HUDEP-2 (cell line): ENCODE measurements around the gene ADAD2.
"Not testable (repeated sequence)": the region's sequence is repeated elsewhere in the genome, so short reads cannot be mapped to it uniquely, and the experiment has no call there.

Source experiments
- DNase-seq, 76 experiments: peaks; one replicate each; lab custom pipeline; 2025; ENCODE audit not compliant: unreplicated experiment in 76 of 76; lab: John Stamatoyannopoulos, UW

ADAD2 gene

DNA sequence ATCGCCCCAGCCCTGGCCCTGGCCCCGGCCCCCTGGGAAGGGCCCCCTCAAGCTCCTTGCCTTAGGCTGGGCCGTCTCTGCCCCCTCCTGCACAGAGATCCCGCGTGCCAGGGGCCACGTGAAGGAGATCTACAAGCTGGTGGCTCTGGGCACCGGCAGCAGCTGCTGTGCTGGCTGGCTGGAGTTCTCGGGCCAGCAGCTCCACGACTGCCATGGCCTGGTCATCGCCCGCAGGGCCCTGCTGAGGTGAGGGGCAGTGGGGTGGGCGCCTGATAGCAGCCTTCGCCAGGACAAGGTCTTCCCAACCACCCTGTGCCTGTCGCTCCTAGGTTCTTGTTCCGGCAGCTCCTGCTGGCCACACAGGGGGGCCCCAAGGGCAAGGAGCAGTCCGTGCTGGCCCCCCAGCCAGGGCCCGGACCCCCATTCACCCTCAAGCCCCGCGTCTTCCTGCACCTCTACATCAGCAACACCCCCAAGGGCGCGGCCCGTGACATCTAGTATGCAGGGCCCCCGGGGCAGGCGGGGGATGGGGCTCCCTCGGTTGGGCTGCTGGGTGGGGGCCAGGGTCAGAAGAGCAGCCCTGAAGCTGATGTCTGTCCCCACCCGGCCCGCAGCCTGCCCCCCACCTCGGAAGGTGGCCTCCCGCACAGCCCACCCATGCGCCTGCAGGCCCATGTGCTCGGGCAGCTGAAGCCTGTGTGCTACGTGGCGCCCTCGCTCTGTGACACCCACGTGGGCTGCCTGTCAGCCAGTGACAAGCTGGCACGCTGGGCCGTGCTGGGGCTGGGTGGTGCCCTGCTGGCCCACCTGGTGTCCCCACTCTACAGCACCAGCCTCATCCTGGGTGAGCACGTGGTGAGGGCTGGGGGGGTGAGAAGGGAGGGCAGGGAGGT lies 4.5 kb downstream of the ADAD2 start:
- DNase-seq = no peak

DNA sequence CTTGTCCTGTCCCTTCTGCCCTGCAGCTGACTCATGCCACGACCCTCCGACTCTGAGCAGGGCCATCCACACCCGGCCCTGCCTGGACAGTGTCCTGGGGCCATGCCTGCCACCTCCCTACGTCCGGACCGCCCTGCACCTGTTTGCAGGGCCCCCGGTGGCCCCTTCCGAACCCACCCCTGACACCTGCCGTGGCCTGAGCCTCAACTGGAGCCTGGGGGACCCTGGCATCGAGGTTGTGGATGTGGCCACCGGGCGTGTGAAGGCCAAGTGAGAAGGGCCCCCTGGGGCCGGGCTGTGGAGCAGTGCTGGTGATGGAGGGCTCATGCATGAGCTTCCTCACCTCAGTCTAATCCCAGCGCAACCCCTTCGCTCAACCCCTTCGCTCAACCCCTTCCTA lies 5.1 kb downstream of the ADAD2 start:
- DNase-seq = no peak

DNA sequence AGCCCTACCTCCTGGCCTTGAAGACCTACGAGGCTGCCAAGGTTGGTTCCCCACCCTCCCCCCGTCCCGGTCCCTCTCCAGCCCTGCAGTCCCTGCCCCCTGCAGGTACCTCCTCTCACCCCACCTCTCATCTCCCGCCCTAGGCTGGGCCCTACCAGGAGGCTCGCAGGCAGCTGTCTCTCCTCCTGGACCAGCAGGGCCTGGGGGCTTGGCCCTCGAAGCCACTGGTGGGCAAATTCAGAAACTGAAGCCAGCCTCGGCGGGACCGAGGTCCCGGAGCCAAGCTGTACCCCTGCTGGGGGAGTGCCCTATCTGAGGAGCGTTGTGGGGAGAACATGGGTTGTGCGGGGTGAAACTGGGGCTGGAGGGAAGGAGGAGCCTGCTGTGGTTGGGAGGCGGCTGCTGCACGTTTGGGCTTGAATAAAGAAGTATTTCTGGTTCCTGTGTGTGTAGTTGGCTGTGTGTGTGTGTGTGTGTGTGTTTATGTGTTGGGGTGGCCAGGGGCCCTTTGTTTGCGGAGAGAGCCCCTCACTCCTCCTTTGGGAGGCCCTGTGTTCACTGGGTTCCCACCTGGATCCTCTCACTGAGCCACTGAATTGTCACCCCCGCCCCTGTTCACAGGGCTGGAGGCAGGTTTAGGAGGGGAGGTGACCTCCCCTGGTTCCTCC lies 5.9 kb downstream of the ADAD2 start:
- no peak for DNase-seq

DNA sequence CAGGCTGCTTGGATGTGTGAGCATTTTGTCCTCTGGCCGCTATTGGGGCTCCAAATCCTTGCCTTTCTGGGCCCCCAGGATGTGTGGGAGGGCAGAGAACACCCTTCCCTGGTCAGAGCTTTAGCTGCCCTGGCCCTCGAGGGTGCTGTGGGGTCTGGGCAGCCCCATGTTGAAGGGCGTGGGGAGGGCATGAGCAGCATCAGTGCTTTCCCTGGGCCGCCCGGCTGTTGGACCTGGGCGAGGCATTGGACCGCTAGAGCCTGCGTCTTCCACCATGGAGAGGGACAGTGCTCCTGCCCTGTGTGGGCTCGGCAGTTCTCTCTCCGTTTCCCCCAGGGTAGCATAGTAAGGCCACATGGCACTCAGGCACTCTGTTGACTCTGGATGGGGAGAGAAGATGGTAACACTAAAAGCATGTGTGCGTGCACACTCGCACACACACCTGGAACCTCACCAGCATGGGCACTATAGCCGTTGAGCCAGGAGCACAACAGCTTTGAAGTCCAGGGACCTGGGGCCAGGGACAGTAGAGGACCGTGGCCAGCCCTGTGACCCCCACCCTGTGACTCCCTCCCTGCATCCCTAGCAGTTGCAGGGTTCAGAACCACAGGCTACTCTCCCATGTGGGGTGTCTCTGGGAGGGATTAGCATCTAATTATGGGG lies 6.6 kb downstream of the ADAD2 start:
- no peak for DNase-seq

DNA sequence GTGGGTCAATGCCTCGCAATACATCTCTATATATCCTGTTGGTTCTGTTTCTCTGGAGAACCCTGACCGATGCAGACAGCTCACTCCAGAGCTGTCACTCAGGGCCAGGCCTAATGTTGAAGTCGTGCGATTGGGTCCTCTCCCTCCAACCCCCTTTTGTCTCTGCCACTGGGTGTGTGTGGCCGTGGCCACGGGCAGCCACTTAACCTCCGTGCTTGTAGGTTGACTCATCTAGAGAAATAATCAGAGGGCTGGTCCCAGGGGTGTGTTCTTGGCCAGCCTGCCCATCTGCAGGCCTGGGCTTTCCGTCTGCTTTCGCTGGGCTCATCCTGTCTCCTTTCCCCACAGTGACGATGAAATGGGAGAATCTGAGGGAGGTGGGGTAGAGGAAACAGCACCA lies 7.4 kb downstream of the ADAD2 start:
- no peak for DNase-seq

DNA sequence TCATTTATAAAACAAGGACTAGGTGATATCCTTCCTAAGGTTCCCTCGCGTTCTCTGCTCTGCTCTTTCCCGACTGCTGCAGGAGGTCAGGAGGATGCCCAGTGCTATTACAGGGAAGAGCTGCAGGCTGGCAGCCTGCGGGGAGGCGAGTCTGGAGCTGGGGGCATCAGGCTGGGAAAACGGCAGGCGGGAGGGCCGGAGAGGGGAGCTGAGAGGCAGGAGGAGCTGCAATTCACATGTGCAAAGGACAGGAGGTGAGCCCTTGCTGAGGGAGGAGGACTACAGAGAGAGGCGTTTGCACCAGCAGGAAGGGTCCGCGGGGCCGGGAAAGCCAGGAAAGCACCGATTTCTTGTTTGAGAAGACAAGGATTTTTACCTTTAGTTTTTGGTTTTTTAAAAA lies 8.1 kb downstream of the ADAD2 start:
- DNase-seq = no peak

DNA sequence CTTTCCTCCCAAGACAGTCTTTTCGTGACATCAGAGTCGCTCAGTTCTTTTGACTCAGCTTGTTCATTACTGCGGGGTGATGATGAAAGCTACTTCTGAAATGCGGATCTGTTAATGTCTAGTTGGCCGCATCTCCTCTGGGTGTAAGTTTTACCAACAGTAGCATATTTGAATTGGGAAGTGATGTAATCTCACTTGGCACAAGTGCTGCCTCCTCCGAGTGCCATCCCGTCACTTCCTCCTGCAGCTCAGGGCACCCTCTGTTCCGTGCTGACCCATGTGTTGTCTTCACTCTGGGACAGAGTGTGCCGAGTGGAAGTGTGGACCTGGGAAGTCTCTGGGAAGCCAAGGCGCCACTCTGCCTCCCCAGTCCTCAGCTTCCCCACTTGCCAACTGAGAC lies 8.9 kb downstream of the ADAD2 start:
- no peak for DNase-seq

DNA sequence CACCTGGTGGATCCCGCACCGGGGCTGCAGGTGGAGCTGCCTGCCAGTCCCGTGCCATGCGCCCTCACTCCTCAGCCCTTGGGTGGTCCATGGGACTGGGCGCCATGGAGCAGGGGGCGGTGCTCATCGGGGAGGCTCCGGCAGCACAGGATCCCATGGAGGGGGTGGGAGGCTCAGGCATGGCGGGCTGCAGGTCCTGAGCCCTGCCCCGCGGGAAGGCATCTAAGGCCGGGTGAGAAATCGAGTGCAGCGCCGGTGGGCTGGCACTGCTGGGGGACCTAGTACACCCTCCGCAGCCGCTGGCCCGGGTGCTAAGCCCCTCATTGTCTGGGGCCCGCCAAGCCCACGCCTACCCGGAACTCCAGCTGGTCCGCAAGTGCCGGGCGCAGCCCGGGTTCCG lies 13.6 kb downstream of the ADAD2 start:
- DNase-seq = not testable (repeated sequence)

DNA sequence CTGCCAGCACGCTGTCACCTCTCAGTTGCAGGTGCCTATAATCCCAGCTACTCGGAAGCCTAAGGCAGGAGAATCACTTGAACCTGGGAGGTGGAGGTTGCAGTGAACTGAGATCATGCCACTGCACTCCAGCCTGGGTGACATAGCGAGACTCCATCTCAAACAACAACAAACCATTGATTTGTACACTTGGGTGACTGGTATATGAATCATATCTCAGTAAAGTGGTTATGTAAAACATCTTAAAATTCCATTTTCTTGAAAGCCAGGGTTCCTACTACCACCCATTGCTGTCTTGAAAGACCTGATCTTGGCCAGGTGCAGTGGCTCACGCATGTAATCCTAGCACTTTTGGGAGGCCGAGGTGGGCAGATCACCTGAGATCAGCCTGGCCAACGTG lies 14.2 kb downstream of the ADAD2 start:
- DNase-seq = not testable (repeated sequence)

DNA sequence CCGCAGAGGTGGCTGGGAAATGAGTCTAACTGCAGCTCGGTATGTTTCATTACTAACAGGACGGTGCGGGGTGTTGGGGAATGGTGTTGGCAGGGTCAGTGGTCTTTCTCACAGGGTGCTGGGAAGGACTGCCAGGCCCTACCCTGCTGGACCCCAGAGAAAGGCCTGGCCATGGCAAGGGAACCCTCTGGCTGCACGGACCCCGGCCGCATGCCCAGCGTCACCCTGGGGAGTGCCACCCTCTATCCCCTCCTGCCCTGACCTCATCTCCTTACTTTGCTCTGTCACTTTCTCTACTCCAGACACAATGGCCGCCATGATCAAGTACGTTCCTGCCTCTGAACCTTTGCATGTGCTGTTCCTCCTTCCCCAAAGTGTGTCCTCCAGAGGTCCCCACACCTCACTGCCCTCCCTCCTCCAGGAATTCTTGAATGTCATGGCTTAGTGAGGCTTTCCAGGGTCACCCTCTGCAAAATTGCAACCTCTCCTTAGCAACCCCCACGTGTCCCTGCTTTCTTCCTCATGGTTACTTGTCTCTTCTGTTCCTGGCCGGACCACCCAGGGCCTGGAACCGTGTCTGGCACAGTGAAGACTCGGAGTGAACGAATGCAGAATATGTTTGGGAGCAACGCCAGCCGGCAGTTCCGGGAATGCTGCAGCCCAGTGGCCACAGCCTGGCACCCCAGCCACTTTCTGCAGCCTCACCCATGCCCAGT lies 15.2 kb downstream of the ADAD2 start:
- DNase-seq = no peak

DNA sequence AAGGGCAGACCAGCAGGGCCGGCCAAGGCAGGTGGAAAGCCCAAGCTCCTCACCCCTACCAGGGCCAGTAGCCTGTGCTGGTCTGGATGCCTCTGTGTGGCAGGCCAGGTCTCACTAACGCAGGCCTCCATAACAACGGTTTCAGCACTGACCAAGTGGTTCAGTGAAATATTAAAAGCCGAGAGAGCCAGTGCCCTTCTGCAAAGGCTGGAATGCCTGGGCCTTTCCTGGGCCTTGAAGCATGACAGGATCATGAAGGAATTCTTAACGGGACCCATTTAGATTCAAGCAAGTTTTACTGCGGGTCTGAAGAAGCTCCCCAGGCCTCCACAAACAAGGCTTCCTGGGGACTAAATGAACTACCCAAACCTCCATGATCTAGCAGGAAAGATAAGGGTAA lies 16.3 kb downstream of the ADAD2 start:
- no peak for DNase-seq

DNA sequence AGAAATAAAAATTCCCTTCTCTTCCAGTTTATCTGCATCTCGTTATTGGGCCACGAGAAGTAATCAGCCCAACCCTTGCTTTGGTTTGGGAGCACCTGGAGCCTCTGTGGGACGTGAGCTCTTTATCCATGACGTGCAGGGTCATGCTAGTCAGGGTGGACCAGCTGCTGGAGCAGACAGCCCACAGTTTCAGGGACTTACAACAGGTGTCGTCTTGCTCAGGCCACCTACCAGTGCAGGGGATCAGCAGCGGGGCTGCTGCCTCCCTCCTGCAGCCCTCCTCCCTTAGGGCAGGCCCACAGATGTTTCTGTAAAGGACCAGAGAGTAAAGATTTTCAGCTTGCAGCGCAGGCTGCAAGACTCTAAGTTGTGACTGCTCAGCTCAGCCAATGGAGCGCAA lies 16.9 kb downstream of the ADAD2 start:
- no peak for DNase-seq

DNA sequence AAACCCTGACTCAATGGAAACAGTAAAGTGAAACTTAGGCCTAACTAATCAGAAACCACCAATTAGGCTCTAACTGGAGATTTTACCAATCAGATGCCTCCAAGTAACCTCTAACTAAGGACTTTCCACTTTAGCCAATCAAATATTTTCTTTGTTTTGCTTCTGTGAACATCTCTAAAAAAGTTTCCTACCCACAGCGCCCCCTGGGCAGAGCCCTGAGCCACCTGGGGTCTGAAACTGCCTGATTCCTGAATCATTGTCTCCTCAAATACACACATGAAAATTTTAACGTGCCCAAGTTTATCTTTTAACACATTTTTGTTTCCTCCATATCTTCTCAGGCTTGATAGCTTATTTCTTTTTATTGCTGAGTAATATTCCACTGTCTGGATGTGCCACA lies 19.0 kb downstream of the ADAD2 start:
- DNase-seq = peak in 2 of 76 experiments; percentile 11 to 18

DNA sequence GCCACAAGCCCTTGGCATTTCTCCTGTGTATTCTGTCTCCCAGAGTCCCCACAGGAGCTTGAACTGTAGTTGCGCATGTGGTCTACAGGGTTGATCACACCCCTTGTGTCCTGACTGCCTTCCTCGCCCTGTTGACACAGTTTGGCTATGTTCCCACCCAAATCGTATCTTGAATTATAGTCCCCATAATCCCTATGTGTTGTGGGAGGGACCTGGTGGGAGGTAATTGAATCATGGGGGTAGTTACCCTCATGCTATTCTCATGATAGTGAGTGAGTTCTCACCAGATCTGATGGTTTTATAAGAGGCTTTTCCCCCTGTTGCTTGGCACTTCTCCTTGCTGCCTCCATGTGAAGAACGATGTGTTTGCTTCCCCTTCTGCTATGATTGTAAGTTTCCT lies 21.2 kb downstream of the ADAD2 start:
- no peak for DNase-seq

DNA sequence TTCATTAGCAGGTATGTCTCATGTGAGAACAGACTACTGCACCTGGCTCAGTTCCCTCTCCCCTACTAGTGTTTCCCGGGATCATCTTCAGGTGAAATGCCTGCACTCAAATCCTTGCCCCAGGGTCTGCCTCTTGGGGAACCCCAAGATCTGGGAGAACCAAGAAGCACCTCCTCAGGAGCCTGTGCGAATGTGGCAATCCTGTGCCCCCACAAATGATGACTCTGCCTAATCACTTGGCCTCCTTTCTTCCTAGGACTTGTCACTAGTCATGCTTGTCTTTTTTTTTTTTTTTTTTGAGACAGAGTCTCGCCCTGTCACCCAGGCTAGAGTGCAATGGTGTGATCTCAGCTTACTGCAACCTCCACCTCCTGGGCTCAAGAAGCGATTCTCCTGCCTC lies 21.7 kb downstream of the ADAD2 start:
- DNase-seq = no peak

DNA sequence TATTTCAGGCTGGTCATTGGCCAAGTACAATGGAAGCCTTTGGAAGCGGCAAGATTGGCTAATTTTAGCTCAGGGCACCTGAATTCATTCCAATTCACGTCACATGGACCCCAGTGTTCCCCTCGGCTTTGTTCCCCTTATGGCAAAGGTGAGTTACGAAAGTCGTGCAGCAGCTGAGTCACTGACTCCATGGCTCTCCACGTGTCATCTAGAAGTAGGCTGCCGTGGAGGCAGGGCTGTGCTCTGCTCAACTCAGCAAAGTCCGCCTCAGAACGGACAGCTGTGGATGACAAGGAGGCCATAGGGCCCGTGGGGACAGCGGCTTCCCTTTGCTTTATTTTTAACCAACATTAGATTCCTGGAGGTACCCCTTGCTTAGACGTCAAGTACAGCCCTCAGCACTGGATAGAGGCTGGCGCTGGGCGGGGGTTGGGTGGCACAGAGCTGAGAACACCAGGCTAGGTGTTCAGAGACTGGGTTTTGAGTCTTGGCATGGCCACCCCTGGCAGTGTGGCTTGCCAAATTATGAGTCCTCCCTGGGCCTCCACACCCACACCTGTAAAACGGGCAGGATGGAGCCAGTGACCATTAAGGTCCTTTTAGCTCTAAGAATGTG lies 23.6 kb downstream of the ADAD2 start:
- DNase-seq = no peak

DNA sequence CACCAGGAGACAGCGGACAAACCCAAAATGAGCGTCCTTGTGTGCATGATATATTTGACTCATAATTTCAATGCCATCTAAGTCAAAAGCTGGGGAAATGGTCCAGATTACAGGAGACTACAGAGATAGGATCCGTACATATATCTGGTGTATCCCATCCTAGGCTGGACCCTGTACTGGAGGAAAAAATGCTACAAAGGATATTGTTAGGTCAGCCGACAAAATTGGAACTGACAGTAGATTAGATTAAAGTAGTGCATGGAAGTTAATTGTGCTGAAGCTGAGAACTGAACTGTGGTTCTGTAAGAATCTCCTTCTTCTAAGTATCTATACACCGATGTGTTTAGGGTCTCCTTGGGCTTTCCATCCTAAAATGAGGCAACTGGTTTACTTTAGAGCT lies 24.6 kb downstream of the ADAD2 start:
- no peak for DNase-seq

DNA sequence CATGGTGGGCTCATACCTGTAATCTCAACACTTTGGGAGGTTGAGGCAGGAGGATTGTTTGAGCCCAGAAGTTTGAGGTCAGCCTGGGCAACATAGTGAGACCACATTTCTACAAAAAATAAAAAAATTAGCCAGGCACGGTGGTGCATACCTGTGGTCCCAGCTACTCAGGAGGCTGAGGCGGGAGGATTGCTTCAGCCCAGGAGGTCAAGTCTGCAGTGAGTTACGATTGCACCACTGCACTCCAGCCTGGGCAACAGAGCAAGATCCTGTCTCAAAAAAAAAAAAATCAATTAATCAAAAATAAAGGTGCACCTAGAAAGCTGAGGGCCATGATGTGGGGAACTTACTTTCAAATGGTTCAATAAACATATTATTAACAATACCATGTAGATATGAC lies 25.2 kb downstream of the ADAD2 start:
- DNase-seq = not testable (repeated sequence)

DNA sequence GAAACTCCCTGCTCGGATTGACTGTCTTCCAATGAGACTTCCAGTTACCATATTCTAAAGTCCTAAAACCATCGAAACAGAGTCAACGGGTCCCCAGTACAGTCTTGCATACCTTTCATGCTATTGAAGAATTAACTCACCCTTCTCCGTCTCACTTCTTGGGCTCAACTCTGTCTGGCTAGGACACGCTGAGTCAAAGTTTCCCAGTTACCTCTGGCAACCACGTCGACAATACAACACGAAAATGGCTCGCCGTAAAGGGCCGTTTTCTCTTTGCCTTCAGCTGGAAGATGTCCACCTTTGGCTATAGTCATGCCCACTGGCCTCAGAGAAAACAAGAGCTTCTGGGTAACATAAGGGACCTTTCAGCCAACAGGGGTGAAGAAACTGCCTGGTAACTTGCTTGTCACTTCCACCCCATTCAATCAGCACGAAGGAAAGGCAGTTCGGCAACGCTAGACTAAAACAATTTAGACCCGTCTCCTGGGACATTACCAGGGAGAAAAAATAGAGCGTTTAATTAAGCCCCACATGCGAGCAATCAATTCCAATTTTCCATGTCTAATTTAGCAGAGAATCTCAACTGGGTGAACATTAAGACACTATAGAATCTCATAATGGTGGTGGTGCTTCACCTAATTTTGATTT lies 27.3 kb downstream of the ADAD2 start:
- no peak for DNase-seq

DNA sequence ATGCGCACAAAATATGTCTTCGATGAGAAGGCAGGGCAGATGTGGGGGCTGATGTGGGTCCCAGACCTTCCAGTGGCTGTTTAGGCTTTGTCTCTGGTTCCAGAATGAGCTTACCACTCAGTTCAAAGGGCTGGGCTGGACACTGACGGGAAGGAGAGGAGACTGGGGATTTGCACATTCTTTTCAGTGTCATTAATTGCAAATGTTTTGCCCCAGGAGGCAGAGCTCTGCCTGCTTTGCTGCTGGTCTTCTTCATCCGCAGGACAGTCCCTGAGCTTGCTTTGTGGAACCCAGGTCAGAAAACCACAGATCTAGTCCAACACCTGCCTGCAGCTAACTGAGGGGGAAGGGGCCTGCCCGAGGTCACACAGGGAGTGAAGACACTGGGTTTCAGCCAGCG lies 28.0 kb downstream of the ADAD2 start:
- no peak for DNase-seq
